WTC11 (cell line): Measurements from ENCODE around the gene ATP2B2.

Source experiments
- CTCF ChIP-seq: fragments of 200-600 bp; IDR thresholded peaks from 2 replicates; pipeline ENCODE4 v1.8.0; 2022; ENCODE audit warnings: antibody characterized with exemption
- MXD4 ChIP-seq: fragments of 250-450 bp; sonication (Bioruptor Pico); IDR thresholded peaks from 2 replicates; pipeline ENCODE4 v1.8.0; 2021; ENCODE audit warnings: mild to moderate bottlenecking, moderate library complexity, borderline replicate concordance
- NFATC4 ChIP-seq: fragments of 250-450 bp; sonication (Bioruptor Pico); IDR thresholded peaks from 2 replicates; pipeline ENCODE4 v1.9.0; 2021; ENCODE audit warnings: mild to moderate bottlenecking
- NR1H2 ChIP-seq: sonication (generic); formaldehyde crosslinking; IDR thresholded peaks from 2 replicates; pipeline ENCODE4 v1.9.0; 2021; ENCODE audit warnings: mild to moderate bottlenecking, moderate library complexity, missing genetic modification reagents
- ZBTB43 ChIP-seq: sonication (generic); formaldehyde crosslinking; IDR thresholded peaks from 2 replicates; pipeline ENCODE4 v1.8.1; 2023; ENCODE audit warnings: mild to moderate bottlenecking, missing genetic modification reagents

DNA sequence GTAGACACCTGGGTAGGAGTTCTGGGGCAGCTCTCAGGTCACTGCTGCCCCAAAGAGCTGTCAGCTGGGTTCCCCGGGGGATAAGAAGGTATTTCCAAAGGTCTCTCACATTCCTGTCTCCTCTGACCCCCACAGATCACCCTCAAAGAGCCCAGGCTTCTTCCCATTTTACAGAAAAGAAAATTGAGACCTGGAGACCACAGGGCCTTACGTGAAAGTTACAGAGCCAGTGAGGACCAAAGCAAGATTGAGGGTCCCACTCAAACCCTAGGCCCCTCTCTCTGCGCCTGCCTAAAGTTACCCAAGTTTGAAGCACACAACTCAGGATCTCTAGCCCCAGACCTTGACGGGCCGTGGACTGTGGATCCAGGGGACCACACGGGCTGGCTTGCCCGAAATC lies 3.9 kb upstream of the ATP2B2 start:
- no peak for TF ChIP-seq CTCF
- no peak for TF ChIP-seq ZBTB43 (CRISPR knock-in tag)
- no peak for TF ChIP-seq NR1H2 (CRISPR knock-in tag)
- no peak for TF ChIP-seq MXD4 (CRISPR knock-in tag)
- no peak for TF ChIP-seq NFATC4 (CRISPR knock-in tag)
